GM21367 (cell line): ENCODE measurements around the gene KNL1.
"Not testable (repeated sequence)": the region's sequence is repeated elsewhere in the genome, so short reads cannot be mapped to it uniquely, and the experiment has no call there.

Experiments
- ATAC-seq: cut with Tn5 transposase; IDR thresholded peaks from one replicate; pipeline ENCODE4 v1.9.1; 2021; ENCODE audit not compliant: unreplicated experiment

KNL1 gene

GRCh38 chr15:40593588-40594428 is at the start of gene KNL1:
KNL1 (plus strand) TSS chr15:40594249; CDS start chr15:40602932, 8,683 bp downstream.
- ATAC-seq: peak; percentile 54

GRCh38 chr15:40545457-40545856 is 48.6 kb upstream of the KNL1 start:
- no peak for ATAC-seq

GRCh38 chr15:40548610-40549009 is 45.4 kb upstream of the KNL1 start:
- ATAC-seq: no peak

GRCh38 chr15:40549894-40550293 is 44.2 kb upstream of the KNL1 start:
- peak; percentile 9 for ATAC-seq

- peak; percentile 59 for ATAC-seq
Observed at GRCh38 chr15:40550341-40551037, 43.6 kb upstream of the KNL1 start.

GRCh38 chr15:40554161-40554525 is 39.9 kb upstream of the KNL1 start:
- ATAC-seq: no peak

GRCh38 chr15:40555876-40556275 is 38.2 kb upstream of the KNL1 start:
- no peak for ATAC-seq

- no peak for ATAC-seq
Observed at GRCh38 chr15:40558952-40559742, 34.9 kb upstream of the KNL1 start.

GRCh38 chr15:40562691-40563090 is 31.4 kb upstream of the KNL1 start:
- no peak for ATAC-seq

- no peak for ATAC-seq
Observed at GRCh38 chr15:40563426-40563825, 30.6 kb upstream of the KNL1 start.

- ATAC-seq: peak; percentile 84
Observed at GRCh38 chr15:40564591-40565332, 29.3 kb upstream of the KNL1 start, which contains the start of gene CCDC32. CCDC32 (minus strand) TSS chr15:40565042; CDS start chr15:40563015, 2,027 bp downstream.

GRCh38 chr15:40565333-40566238 is 28.5 kb upstream of the KNL1 start:
- no peak for ATAC-seq

GRCh38 chr15:40567111-40567510 is 26.9 kb upstream of the KNL1 start:
- no peak for ATAC-seq

- peak; percentile 38 for ATAC-seq
Observed at GRCh38 chr15:40569129-40569953, 24.7 kb upstream of the KNL1 start, which contains the start of gene RPUSD2. RPUSD2 (plus strand) TSS chr15:40569299; CDS start chr15:40569338, 39 bp downstream.

GRCh38 chr15:40575113-40575512 is 18.9 kb upstream of the KNL1 start:
- ATAC-seq: no peak

- not testable (repeated sequence) for ATAC-seq
Observed at GRCh38 chr15:40576914-40577313, 17.1 kb upstream of the KNL1 start.

GRCh38 chr15:40578892-40579291 is 15.2 kb upstream of the KNL1 start:
- ATAC-seq: no peak

GRCh38 chr15:40581796-40582195 is 12.3 kb upstream of the KNL1 start:
- ATAC-seq: not testable (repeated sequence)
